Femur (tissue), 1 donor: ENCODE results near the gene RHOA.
A peak's percentile ranks its signal among the peaks of the same experiment; 100 is the strongest.

Experiments
- DNase-seq: peaks from one replicate; pipeline ENCODE4 v3.0.0-alpha.2; 2017

RHOA gene

DNA sequence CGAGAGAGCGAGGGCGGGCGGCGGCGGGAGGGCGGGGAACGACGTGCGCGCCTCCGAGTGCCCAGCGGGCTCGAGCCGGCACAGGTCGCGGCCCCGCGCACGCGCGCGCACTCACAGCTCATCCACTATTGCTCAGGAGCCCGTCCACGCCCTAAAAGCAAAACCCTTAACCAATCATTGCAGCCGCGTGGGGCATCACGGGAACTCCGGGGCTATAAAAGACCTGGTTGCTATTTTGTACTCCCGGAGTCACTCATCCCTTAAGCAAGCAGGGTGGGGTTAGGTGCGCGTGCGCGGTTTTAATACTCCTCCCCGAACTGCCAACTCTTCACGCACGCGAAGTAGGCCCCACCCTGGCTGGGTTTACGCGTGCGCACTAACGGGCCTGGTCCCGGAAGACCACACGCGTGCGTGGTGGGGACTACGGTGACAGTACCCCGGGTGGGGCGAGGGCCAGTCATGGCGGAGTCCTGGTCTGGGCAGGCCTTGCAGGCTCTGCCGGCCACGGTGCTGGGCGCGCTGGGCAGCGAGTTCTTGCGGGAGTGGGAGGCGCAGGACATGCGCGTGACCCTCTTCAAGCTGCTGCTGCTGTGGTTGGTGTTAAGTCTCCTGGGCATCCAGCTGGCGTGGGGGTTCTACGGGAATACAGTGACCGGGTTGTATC lies at the start of gene RHOA, which contains the start of gene TCTA:
RHOA (minus strand) TSS at position 9 of the 664 bp plus-strand sequence. CDS start 36,387 bp downstream, outside the sequence.
TCTA (plus strand) TSS at position 456 of the 664 bp plus-strand sequence; CDS start at position 460, 4 bp downstream.
- peak; percentile 99 for DNase-seq

DNA sequence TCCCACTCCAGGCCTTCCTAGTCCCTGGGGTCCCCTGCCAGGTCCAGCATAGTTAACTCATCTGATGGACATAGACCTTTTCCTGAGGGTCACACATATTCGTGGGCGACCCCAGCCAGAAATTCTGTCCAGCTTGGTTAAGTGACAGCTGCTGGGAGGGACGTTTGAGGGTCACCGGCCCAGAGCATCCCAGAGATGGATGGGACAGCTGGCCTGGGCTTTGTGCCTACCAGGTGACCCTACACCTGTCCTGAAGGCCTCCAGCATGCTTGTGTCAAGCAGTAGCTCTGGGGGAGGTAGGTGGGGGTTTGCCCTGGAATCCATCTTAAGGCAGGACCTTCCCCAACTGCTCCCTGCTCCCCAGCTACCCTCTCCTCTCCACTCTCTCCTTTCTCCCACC lies 49.2 kb upstream of the RHOA start:
- no peak for DNase-seq

DNA sequence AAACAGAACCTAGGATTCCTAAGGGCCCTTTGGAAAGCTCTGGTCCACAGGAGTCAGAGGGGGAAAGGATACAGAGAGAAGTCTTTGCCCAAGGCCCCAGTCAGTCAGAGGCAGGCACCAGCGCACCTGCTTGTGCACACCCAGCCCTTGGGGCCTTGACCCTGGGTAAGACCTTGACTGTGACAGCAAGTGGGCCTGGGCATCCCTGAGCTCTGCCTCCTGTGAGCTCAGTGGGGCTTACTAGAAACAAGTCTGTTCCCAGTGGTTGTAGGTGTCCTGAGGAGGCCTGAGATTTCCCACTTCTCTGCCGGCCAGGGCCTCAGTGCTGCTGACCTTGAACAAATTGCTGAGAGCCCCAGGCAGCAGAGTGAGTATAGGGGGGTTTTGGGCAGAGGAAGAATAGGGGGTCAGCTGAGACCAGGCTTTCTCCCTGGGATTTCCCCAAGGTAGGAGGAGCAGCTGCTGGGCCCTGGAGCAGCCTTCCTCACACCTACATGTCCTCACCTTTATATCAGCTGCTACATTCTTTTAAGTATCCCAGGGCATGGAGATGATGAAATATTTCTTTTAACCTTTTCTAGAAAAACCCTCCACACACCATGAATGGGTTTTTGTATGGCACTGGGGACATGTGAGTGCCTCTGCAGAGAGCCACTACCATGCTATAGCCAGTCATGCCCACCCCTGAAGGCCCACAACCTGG lies 48.6 kb upstream of the RHOA start:
- no peak for DNase-seq

DNA sequence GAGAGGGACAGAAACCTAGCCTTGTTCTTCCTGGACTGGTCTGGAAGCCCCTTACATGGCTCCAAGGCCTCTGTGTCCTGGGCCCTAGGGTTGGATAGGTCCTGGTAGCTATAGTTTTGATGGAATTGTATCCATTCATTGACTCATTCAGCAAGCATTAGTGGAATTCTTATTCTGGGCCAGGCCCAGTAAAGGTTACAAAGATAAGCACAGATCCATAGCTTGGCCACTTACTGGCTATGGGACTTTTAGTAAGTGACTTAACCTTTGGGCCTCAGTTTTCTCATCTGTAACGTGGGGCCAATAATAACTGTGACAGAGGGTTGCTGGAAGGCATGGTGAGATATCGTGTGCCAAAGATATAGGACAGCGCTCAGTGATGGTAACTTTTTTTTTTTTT lies 44.7 kb upstream of the RHOA start:
- DNase-seq: no peak

DNA sequence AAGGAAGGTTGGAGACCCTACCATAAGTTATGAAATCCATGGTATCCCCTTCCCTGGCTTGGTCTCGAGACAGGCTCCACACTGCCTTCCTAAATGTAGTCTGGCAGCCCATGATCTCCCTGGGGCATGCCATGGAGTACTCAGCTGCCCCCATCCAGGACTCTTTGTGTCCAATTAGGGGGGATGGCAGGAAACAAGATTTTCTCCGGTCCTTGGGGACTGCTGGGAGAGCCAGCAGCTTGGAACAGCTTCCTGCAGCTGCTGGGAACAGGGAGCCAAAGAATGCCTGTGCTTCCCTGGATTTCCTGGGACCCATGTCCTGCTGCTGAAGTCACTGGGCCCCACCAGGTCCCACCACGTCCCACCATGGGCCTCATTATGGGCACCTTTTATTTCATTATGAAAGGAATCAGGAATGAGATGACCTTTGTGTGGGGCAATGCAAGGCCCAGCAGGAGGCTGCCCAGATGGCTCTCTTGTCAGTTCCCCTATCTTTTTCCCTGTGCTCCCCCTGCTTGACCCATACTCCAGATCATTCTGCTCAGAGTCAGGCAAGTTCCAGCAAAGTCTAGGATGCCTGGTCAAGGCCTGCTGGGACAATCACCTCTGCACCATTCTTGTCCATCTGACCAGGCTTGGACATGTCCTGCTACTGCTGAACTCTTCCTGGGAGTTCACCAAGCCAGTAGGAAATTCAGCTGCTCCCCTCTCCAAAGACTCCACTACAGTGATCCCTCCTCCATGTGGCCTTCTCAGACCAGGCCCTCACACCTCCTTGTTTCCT lies 43.3 kb upstream of the RHOA start:
- peak; percentile 71 for DNase-seq

DNA sequence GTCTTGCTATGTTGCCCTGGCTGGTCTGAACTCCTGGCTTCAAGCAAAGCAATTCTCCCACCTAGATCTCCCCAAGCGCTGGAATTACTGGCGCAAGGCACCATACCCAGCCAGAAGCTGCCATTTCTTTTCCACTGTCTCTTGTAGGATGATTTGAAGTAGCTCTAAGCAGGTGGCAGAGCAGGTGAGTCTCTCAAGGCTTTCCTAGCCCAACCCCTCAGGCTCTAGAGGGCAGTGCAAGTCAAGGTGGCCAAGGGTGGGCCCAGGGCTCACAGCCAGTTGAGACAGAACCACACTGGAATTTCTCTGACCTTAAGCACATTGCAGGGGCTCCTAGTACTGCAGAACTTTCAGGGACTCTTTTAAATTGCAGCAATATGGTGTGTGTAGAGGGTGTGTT lies 42.7 kb upstream of the RHOA start:
- no peak for DNase-seq

DNA sequence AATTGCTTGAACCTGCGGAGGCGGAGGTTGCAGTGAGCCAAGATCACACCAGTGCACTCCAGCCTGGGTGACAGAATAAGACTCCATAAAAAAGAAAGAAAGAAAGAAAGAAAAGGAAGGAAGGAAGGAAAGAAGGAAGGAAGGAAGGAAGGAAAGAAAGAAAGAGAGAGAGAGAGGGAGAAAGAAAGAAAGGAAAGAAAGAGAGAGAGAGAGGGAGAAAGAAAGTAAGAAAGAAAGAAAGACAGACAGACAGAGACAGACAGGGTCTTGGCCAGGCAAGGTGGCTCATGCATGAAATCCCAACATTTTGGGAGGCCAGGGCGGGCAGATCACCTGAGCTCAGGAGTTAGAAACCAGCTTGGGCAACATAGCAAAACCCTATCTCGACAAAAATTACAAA lies 41.8 kb upstream of the RHOA start:
- DNase-seq: no peak

DNA sequence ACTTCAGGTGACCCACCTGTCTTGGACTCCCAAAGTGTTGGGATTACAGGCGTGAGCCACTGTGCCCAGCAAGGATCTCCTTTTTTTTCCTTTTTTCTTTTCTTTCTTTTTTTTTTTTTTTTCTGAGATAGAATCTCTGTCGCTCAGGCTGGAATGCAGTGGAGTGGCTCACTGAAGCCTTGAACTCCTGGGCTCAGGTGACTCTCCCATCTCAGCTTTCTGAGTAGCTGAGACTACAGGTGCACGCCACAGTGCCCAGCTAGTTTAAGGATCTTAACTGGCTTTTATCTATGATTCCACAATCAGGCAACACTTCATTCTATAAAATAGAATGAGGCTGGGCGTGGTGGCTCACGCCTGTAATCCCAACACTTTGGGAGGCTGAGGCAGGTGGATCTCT lies 33.6 kb upstream of the RHOA start:
- DNase-seq: no peak

DNA sequence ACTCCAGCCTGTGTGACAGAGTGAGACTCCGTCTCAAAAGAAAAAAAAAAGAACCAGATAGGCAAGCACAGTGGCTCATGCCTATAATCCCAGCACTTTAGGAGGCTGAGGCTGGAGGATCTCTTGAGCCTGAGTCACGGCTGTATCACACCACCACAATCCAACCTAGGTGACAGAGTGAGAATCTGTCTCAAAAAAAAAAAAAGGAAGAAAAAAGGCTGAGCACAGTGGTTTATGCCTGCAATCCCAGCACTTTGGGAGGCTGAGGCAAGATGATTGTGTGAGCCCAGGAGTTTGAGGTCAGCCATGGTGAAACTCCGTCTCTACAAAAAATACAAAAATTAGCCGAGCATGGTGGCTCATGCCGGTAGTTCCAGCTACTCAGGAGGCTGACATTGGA lies 23.0 kb upstream of the RHOA start:
- DNase-seq: no peak

DNA sequence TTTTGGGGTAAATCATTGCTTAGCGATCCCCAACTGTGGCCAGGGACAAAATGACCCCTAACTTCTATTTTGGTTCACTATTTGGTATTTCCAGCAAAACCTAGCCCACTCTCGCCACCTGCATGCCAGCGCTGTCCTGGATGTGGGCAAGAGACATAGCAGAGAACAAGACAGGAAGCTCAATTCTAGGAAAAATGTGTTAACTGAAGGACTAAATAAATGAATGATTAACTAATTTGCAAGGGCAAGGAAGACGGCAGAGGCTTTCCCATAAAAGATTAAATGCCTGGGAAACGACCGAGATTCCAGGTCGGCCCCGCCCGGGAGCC lies 16.9 kb upstream of the RHOA start:
- no peak for DNase-seq

DNA sequence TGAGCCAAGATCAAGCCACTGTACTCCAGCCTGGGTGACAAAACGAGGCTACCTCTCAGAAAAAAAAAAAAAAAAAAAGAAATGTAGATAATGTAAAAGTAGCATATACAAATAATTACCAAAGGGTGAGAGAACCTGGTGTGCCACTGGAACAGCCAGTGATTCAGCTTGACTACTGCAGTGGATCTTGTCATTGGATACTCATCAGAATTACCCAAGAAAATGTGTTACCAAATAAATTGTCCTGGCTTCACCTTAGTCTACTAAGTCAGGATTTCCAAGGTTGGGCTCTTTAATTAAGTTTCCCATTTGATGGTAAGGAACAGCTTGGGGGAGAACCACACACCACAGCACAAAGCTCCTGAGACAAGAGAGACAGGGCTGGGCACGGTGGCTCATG lies 15.8 kb upstream of the RHOA start:
- no peak for DNase-seq

DNA sequence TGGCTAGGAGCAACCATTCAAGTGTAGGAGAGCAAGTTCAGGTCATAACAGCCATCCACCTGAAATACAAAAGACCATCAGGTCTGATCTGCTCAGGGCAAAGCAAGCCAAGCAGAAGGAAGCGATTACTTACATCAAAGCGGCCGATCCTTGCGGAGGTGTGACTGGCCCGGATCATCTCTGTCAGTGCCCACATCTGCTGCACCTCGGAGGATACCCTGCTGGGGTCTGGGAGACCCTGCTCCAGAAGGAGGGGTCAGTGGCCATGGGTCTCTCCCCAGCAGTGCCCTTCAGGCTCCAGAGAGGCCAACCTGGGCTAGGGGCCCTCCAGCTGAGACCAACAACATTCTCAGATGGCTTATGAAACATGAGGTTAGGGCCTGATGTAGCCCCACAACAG lies 13.0 kb upstream of the RHOA start:
- no peak for DNase-seq

DNA sequence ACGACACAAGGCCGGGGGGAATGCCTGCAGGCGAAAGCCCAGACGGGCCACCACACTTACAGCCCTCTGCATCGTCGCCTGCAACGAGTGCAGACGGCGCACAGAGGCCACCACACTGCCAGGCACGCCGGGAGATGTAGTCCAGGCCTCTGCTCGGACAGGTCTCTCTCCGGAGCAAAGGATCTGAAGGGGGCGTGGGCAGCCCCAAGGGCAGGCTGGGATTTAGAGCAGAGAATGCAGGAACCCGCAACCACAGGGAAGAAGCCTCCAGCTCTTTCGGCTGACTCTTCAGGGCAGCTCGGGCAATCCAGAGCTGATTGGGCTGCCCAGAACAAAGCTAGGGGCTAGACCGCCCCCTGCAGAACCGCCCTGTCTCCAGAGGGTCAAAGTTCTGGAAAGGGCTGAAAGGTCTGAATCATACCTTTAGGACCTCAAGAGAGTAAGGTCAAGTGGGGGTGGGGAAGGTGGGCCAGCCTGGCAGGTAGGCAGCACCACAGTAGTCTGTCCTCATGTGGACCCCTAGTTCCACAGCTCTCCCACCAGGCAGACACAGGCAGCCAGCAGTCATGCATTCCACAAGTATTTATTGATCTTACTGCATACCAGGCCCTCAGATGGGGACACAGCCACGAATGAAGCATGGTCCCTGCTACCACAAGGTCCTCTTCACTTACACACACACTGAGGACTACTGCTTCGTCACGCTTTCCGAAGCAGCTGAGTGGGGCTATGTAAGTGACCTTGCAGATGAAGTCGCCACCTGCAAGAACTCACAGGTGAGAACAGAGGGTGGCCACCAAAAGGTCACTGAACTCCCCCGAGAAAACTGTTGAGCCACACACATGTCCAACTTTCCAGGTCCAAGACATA lies 10.8 kb upstream of the RHOA start, which contains the start of gene AMT:
AMT (minus strand) TSS at position 95 of the 870 bp plus-strand sequence; CDS start at position 72, 23 bp downstream.
- peak; percentile 74 for DNase-seq

DNA sequence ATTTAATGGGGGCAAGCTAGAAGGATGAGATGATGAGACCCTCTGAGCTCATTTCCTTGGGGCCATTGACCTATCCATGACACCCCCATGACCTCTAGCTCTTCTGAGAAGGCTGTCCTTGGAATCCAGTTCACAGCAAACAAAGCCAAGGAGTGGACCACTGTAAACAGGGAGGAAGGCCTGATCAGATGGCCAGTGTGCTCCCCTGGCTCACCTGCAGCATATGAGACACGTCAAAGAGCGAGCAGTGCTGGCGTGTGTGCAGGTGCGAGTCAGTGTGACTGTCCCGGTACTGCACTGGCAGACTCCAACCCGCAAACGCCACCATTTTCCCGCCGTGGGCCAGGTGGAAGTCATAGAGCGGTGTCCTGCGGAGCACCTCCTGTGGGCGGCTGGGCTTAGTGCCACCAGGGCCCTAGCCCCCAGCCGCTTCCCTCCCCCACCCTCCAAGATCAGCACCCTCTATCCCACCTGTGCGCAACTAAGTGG lies 10.2 kb upstream of the RHOA start:
- DNase-seq: no peak

DNA sequence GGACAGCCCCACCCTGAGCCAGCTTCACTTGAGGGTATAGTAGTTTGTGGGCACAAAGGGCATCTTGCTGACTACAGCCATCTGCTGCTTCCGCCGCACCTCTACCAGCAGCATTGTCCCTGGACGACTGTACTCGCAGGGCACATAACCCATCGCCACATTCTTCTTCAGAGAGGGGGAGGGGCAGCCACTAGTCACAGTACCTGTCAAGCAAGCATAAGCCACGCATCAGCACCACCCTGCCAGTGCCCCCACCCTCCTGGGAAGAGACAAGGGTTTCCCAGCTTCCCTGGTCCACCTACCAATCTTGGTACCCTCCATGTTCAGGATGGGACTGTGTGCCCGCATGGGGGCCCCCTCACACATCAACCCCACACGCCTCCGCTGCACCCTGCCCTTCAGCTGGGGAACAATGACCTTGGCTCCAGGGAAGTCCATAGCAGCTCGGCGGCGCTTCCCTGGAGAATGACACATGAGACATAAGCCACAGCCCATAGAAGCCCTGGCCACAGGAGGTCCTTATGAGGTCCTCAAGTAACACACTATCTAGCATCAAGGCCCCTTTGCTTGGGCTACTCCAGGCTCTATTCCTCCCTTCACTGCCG lies 5.8 kb upstream of the RHOA start:
- DNase-seq: no peak

DNA sequence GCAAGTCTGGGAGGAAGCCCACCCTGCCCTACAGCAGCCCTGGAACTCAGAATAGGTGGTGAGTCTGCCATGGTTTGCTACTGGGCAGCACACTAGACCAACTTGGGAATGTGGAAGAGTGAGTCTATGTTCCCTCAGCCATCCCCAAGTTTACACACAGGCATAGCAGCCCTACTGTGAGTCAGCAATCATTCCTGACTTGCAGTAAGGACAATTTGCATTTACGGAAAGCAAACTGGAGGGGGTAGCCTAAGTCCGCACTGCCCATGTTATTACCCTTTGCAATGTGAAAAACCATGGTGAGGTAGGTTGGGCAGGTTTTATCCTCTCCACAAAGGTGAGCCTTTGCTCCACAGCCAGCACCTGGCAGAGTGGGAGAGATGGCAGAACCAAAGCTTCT lies 5.1 kb upstream of the RHOA start:
- no peak for DNase-seq

DNA sequence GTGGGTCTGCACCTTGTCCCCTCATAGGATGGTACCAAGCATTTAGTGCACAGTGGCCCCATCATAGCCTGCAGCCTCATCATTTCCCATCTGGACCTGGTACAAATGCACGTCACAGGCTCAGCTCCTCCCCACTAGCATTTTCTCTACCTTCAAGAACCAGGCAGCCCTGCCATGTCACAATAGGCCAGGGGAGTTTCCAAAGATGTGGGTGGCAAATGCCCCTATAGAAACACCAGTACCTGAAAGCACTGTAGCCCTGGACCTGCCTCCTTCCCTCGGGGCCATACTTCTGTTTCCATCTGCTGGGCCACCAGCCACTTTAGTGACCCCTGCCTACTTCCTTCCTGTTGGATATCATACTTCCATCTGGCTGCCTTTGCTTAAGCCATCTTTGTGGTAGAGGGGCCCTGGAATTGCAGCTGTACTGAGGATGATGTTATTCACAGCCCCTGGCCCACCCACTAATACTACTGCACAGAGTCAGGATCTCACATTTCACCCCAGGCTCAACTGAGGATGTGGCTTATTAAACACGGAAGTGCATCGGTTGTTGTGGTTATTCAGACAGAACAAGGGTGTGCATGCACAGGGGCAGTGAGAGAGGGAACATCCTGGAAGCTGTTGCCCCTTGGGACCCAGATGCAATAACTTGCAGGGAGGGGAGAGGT lies 4.3 kb upstream of the RHOA start:
- no peak for DNase-seq

DNA sequence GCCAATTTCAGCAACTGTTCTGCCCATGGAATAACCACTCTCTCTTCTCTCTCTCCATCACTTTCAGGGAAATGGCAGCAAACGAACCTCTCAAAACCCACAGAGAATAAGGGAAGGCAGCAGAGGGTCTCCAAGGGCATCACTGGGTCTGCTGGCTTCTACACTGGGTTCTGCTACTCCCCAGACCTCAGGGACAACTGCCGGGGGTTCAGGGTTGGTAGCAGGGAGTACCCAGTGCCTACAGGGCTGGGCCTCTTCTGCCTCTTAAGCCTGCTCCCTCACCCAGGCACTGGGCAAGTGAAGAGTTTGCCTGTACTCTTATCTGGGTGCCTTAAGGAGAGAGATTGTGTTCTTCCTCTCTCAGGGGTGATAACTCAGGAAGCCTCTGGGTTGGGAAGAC lies 3.0 kb upstream of the RHOA start:
- no peak for DNase-seq

DNA sequence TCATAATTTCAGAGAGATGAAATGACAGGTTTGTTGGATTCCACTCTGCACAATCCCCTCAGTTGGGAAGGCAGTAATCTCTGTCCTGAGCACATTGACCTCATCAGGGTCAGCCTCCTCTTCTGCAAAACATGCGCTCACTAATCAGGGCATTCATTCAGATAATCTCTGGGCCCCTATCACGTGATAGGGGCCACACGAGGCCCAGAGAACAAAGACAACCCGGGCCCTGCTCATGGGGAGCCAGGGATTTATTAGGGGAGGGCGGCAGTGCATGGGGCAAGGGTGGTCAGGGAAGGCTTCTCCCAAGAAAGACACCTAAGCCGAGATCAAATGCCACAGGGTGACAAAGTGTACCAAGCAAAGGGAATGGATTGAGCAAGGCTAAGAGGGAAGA lies 1.6 kb upstream of the RHOA start:
- DNase-seq: no peak

DNA sequence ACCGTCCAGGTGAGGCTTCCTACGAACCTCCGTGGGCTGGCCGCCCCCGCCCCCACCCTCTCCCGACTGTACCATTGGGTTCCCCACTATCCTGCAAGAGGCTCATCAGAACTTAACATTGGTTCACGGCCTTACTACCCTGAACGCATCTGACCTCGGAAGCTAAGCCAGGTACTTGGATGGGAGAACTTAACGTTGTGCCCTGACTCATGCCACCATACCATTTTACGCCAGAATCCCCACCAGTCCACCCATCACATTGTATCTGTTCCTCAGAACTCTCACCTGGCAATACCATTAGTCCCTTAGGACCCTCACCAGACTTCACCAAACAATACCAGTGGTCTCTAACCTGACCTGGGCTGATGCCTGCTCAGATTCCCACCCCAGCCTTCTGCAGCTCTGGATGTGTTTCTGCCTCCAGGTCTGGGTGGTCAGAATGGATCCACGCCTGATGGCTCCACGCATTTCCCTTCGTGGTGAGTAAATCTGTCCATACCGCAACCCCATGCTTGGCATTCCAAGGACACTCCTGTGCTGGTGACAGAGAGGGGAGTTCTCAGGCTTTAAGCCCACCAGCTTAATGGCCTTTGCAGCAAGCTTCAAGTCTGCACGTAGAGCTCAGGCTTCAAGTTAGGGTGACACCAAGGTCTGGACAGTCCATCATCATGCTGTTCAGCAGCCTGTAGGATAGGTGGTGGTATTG lies 1.0 kb upstream of the RHOA start:
- DNase-seq: no peak

DNA sequence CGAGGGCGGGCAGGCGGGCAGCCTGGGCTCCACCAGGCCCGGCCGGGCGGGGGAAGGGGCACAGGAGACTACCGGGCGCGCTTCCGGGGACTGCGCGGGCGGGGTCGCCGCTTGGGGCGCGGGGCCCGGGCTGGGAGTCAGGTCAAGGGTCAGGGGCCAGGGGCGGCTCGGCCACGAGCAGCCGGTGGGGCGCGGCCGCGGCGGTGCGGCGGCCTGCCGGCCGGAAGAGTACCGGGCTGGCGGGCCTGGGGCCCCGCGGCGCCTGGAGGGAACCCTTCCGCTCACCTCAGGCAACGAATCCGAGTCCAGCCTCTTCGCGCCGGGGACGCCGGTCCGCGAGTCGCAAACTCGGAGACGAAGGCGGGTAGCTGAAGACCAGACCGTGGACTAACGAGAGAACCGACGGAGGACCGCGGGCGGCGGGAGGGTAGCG lies 225 bp downstream of the RHOA start:
- peak; percentile 68 for DNase-seq
